ENCODE results near the gene DBX1.
"Not testable (repeated sequence)": the region's sequence is repeated elsewhere in the genome, so short reads cannot be mapped to it uniquely, and the experiment has no call there.

The DBX1 gene

GRCh38 chr11:20161230-20161918, 1.1 kb upstream of the DBX1 start:
- no peak for DNase-seq

DNA sequence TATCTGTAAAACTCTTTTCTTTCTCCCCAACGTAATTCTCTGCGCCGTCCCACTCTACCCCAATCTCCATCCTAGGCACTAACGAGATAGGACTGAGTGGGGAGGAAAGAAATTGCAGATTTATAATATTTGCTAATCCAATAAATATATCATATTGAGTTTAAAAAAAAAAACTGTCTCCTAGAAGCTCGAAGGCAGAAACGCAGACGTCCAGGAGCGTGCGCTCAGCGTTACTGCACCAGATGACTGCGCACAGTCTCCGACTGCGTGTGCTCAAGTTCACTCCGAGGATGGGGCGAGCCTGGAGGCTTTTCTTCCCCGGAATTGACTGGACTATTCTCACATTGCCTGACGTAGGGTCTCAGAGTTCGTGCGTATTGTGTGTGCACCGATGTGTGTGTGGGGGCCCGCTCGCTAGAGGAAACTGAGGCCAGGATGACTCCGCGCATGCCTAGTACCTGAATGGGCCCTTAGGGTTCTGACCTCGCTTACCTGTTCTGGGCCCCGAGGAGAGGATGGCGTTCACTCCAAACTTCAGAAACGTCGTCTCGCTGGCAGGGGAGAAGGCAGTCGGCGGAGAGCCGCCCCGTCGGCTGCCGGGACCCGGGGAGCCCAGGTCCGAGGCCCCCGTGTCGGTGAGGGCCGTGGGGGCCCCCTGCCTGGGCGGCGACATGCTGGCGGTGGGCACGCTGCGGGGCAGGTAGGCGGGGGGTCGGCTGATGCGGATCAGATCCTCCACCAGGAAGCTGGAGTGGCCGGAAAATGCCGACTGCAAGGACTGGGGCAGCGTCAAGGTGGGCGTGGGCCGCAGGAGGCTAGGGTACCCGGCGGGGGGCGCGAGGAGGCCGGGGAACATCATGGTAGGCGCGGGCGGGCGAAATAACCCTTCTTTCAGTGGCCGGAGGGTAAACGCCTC, 551 bp downstream of the DBX1 start:
- no peak for DNase-seq

GRCh38 chr11:20158597-20159257, 1.5 kb downstream of the DBX1 start:
- DNase-seq: peak; percentile 7

DNA sequence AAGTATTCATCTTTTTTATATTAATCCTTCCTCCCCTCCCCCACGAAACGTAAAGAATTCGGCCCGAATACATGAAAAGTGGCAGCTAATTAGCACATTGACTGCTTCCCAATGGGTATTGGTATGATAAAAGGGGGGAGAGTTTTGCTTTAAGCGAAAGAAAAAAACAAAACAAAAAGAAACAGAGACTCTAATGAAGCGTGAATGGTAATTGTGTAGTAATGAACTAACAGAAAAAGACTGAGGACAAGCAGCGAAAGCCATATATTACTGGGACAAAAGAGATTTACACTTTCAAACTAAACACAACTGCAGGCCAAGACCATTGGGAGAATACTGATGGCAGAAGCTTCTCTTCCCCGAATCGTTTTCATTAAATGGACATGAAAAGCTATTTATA, 2.5 kb downstream of the DBX1 start:
- no peak for DNase-seq

- peak; percentile 63 for DNase-seq
These were observed 3.2 kb downstream of the DBX1 start for GRCh38 chr11:20156876-20157613.

- DNase-seq: peak; percentile 73
These were observed 3.9 kb downstream of the DBX1 start for GRCh38 chr11:20156280-20156875.

GRCh38 chr11:20155683-20156279, 4.5 kb downstream of the DBX1 start:
- DNase-seq: no peak

- DNase-seq: no peak
These were observed 5.9 kb downstream of the DBX1 start for GRCh38 chr11:20154381-20154780.

- DNase-seq: no peak
These were observed 21.6 kb downstream of the DBX1 start for GRCh38 chr11:20138707-20139106.

DNA sequence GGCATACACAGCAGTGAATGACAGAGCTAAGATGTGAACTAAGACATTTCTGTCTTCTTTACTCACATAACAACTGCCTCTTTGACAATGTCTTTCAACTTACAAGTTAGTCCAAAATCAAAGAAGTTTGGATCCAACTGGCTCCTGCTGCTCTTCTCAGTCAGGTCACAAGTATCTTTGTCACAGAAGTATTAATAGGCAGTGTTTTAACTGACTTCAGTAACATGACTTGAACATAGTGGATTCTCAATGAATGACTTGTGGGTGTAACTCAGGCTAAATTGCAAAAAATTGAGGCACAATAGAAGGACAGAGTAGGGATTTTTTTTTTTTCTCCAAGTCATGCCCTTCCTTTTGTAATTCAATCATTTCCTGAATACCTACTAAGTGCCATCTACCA, 22.6 kb downstream of the DBX1 start:
- DNase-seq: no peak

GRCh38 chr11:20134991-20135736, 25.1 kb downstream of the DBX1 start:
- DNase-seq: no peak

DNA sequence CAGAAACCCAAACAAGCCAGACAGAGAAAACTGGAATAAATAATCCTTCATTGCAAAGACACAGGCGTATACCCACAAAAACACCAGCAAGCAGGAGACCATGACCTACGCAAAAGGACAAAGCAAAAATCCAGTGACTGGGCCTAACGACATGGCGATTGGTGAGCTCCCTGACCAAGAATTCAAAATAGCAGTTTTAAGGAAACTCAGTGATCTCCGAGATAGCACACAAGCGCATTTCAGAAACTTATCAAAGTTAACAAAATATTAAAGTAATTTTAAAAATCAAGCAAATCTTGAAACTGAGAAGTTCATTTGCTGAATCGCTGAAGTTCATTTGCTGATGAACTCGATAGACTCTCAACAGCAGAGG, 27.6 kb downstream of the DBX1 start:
- DNase-seq: no peak

- DNase-seq: peak; percentile 49
These were observed 28.2 kb downstream of the DBX1 start for GRCh38 chr11:20131788-20132666.

DNA sequence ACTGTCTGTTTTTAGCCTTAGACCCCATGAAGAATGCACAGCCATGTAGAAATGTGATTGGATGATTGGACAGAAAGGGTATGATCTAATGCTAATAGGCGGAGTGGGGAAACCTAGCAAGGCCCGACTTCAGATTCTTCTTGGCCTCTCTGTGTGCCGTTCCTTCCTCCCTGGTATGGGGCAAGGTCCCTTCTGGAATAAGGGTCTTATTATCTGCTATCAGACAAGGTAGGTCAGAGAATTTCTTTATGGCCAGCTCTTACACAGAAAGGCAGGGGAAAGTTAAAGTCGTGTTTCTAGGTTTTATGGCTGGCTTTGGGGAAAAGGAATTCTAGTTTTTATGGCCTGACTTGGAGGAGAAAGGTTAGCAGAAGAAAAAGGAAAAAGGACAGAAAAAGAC, 30.6 kb downstream of the DBX1 start:
- DNase-seq: no peak

DNA sequence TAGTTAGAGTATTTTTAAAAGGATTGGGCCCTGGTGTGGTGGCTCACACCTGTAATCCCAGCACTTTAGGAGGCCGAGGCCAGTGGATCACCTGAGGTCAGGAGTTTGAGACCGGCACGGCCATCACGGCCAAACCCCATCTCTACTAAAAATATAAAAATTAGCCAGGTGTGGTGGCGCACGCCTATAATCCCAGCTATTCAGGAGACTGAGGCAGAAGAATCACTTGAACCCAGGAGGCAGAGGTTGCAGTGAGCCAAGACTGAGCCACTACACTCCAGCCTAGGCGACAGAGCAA, 31.8 kb downstream of the DBX1 start:
- DNase-seq: not testable (repeated sequence)

GRCh38 chr11:20127671-20128527, 32.4 kb downstream of the DBX1 start:
- peak; percentile 77 for DNase-seq

- no peak for DNase-seq
These were observed 33.6 kb downstream of the DBX1 start for GRCh38 chr11:20126724-20127123.

DNA sequence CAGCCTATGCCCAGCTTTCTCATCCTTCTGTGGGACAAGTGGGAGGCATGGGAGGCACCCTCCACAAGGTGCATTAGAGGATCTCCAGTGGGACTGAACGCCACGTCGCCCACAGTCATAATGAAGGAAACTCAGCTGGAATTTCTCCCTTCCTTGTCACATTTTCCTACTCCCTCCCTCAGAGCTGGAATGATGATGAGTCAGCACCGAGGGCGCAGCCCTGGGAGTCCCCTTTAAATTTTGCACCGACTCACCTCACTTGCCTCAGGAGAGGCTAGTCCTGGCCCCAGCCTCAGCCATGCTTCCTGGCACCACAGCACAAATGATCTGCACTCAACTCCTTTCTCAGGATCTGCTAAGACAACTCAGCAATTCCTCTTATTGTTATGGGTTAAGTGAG, 34.3 kb downstream of the DBX1 start:
- DNase-seq: no peak

DNA sequence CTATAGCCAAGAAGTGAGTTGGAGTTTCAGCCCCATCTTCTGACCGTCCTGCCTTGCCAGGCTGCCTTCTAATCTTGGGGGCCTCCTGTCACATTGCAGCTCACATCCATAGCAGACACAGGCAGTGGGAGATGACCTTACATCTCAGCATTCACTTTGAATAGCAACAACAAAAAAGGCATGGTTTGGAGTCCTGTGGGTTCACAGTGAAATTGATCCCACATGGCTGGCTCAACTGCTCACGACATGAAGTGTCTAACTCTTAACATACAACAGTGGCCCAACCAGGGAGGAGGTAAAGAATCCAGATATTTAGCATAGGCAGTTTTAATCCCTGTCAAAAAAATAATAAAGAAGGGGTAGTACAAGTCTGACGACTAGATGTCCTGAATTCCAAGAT, 38.1 kb downstream of the DBX1 start:
- no peak for DNase-seq
